Measurements from ENCODE around the gene GZMH.
"Not testable (repeated sequence)": the region's sequence is repeated elsewhere in the genome, so short reads cannot be mapped to it uniquely, and the experiment has no call there.

Gene GZMH, protein sequence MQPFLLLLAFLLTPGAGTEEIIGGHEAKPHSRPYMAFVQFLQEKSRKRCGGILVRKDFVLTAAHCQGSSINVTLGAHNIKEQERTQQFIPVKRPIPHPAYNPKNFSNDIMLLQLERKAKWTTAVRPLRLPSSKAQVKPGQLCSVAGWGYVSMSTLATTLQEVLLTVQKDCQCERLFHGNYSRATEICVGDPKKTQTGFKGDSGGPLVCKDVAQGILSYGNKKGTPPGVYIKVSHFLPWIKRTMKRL

DNA sequence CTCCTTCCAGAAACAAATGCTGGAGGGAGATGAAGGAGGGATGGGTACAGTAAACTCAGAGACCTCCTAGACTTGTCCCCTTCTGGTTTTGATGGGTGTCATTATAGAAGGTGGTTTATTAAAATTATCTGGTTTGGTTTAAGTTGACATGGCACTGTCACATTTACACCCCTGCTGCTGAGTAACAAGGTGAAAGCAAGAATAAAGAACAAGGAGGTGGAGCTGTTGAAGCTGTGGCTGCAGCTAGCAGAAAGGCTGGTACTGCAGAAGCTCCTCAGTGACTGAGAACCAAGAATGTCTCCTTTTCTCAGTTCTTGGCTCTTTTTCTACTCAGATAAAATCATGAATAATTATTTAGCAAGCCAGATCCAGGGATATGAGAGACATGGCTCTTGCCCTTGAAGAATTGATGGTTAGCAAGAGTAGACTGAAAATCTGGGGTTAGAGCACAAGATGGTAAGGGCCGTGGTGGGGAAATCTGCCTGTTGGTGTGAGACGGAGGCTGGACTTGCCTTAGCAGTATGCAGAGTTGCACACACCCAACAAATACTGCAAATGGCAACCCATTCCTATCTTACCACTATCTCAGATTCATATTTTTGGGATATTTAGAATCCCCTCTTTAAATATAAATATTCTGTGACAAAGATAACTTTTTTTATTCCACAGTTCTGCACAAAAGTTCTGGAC lies at the start of gene GZMH:
GZMH (minus strand) TSS at position 31 of the 690 bp plus-strand sequence. CDS start 72 bp downstream, outside the sequence.
- DNase-seq (ENCODE audit: low spot score) = no peak

DNA sequence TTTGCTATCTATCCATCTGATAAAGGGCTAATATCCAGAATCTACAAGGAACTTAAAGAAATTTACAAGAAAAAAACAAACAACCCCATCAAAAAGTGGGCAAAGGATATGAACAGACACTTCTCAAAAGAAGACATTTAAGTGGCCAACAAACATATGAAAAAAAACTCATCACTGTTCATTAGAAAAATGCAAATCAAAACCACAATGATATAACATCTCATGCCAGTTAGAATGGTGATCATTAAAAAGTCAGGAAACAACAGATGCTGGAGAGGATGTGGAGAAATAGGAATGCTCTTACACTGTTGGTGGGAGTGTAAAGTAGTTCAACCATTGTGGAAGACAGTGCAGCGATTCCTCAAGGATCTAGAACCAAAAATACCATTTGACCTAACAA lies 38.9 kb upstream of the GZMH start:
- DNase-seq (ENCODE audit: low spot score) = not testable (repeated sequence)

DNA sequence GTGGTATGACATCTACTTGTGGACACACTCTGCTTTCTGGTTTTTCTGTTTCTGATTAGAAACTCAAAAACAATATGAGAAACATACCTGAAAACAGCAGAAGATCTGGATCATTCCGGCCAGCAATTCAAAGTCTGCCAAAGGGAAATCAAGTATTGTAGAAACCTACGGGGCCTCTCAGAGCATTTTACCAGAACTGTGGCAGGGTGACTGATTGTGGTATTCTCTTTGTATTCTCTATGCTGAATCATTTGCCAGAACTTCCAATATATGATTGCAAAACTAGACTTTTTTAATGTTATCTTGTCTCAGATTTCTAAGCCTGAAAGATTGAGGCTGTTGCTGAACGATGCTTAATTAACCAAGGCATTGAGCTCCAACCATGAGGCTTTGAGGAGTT lies 30.4 kb upstream of the GZMH start:
- DNase-seq (ENCODE audit: low spot score) = no peak

DNA sequence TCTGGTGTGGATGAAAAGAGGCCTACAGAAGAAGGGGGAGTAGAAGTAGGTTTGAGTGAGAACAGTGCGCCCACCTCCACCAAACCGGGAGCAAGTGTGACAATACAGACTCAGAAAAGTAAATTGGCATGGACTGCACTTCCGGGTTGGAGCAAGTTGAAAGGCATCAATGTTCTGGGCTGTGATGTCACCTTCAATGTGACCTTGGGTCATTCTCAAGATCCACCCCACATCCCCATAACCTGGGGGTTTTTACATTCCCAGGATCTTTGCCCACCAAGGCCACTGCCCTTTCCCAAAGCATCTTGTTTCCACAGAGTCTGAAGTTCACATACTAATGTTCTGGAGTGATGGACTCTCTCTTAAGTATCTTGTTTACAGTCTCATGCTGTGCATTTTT lies 29.8 kb upstream of the GZMH start:
- no peak for DNase-seq (ENCODE audit: low spot score)

DNA sequence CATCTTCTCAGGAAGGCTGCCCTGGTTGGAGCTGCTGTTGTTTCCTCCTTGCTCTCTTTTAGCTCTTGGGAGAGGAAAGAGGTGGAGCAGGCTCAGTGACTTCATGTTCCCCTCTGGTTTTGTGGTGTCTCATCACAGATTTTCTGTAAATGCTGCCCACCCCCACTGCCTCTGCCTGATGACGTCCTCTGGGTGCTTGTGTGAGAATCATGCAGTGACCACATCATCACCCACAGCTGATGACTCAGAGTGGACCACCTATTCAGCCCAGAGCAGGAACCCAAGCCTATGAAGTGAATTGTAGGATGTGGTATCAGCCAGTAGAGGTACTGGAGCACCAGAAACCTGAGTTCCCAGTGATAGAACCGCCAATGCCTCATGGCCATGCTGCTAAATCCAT lies 24.7 kb upstream of the GZMH start, which contains the start of gene GZMB:
GZMB (minus strand) TSS at position 33 of the 400 bp plus-strand sequence; CDS start at position 3, 30 bp downstream.
- DNase-seq (ENCODE audit: low spot score) = no peak

DNA sequence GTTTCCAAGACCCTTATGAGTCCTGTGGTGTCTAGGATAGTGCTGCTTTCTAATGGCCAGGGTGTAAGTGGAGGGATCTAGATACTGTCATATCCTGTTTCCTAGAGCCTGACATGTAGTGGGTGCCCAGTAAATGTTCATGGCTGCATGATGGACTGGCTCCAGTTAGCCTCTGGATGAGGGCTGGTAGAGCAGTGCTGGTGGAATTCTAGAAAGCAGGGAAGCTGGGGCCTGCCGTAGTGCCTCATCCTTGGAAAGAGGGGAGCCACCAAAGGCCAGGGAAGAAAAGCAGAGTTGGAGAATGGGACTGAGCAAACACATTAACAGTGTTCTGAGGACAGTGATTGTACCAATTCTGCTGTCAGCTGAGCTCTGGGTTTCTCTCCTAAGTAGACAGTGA lies 23.9 kb upstream of the GZMH start:
- DNase-seq (ENCODE audit: low spot score) = no peak

DNA sequence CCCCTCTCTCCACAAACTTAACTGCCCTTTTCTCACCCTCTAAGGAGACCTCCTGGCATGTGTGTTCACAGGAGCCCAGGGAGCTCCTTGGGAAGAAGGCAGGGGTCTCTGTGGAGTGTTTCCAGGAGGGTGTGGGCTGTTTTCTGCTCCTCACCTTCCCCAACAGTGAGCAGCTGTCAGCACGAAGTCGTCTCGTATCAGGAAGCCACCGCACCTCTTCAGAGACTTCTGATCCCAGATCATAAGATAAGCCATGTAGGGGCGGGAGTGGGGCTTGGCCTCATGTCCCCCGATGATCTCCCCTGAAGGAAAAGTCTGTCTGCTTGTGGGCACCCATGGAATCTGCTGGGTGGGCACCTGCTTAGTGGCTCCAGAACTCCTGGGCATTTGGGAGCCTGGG lies 23.3 kb upstream of the GZMH start:
- DNase-seq (ENCODE audit: low spot score) = no peak

DNA sequence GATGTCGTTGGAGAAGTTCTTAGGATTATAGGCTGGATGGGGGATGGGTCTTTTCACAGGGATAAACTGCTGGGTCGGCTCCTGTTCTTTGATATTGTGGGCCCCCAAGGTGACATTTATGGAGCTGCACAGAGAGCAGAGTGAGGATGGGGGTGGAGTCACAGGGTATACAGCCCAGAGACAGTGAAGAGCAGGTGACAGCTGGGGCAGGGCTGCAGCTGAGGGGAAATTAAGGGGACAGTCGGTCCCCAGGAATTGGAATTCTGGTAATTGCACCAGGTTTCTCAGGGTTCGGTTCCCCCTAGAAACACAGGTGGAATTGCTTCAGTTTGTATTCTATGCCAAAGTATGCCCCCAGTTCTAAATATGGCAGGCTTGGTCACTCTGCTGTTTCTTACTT lies 22.9 kb upstream of the GZMH start:
- no peak for DNase-seq (ENCODE audit: low spot score)

DNA sequence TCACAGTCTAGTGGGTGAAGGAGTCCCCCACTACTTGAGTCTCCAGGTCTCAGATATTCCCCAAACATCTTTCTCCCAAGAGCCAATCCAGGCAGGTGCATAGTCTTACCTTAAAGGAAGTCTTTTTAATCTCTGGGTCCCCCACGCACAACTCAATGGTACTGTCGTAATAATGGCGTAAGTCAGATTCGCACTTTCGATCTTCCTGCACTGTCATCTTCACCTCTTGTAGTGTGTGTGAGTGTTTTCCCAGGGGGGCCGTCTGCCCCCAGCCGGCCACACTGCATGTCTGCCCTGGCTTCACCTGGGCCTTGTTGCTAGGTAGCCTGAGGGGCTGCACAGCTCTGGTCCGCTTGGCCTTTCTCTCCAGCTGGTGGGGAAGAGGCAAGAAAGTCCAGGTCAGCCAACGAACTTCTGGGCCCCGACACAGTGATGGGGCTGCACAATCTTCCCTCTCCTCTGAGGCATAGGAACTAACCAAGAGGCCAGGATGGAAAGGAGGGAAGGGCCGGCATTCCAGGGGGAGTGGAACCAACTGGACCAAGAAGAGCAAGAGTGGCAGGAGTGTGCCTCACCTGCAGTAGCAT lies 22.4 kb upstream of the GZMH start:
- DNase-seq (ENCODE audit: low spot score) = no peak

DNA sequence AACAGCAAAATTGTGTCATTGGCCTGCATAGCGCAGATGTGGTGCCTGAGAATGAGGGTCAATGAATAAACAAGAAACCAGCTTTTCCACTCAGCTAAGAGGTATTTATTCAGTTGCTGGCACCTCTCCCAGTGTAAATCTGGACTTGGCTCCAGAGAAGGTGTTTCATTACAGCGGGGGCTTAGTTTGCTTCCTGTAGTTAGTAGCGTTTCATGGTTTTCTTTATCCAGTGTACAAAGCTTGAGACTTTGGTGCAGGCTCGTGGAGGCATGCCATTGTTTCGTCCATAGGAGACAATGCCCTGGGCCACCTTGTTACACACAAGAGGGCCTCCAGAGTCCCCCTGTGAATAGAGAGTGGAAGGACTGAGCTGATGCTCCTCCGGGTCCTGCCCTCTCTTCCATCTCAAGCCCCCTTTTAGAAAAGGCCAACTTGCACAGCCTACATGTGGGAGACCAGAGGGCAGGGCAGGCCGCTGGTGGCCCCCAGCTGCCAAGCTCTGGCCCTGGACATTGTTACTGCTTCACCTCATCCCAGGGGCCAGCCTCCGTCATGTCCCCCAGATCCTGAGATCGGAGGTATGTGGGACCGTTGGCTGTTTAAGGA lies 21.5 kb upstream of the GZMH start:
- DNase-seq (ENCODE audit: low spot score) = no peak

DNA sequence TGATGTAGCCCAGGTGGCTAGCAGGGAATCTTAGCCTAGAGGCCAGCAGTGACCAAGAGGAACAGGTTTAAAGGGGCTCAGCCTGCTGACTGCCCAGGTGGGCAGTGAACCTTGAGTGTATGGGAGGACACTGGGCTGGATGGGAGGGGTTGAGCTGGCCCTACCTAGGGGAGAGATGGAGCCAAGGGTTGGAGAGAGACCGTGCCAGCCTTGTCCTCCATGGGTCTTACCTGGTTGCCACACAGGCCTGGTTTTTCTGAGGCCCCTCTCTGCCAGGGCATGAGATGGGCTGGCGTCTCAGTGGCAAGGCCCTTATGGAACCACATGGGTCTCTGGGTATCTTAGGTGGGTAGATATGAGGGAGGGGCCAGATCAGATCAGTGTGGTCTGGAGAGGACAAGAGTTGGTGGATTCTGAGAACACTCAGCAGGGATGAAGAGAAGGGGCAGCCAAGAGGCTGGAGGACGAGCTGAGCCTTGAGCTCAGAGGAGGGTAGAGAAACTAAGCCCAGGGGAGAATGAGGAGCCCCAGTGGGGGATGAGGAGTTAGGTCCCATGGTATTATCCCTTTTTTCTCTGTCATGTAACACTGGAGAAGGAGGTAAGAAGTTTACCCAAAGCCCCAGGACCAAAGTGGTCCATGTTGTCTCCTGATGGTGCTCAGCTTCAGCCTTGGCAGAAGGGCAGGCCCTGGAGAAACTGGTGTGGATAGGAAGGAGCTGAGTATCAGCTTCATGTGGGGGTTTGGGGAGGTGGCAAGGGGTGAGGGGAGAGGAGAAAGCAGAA lies 20.8 kb upstream of the GZMH start:
- DNase-seq (ENCODE audit: low spot score) = no peak

DNA sequence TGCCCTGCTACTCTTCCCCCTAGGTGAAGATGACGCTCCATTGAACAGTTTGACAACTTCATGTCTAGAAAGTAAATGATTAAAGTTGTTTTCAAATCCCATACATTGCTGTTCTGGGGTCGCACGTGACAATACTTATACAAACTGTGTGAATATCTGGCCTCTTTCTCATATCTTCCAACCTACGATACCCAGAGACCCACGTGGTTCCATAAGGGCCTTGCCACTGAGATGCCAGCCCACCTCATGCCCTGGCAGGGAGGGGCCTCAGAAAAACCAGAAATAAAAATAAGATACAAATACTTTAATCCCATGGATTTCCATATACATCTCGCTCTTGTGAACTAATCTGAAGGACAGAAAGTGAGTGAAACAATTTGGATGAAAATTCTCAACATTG lies 20.0 kb upstream of the GZMH start:
- no peak for DNase-seq (ENCODE audit: low spot score)

DNA sequence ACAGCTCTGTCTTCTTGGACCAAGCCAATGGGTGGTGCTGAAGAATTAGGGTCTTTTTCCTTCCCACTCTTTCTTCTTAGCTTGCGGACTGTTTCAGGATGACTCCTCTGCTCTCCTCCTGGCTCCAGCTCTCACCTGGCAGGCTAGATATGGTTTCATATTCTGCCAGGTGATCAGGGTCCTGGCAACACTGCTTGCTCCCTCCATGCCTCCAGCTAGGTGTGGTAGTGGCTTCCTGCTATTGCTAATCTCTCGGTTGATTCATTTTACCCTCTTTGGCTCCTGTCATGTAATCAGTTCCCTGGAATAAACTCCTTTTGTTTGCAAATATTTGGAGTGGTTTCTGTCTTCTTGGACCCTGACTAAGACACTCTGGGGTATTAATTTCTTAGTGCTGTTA lies 4.3 kb upstream of the GZMH start:
- DNase-seq (ENCODE audit: low spot score) = no peak

DNA sequence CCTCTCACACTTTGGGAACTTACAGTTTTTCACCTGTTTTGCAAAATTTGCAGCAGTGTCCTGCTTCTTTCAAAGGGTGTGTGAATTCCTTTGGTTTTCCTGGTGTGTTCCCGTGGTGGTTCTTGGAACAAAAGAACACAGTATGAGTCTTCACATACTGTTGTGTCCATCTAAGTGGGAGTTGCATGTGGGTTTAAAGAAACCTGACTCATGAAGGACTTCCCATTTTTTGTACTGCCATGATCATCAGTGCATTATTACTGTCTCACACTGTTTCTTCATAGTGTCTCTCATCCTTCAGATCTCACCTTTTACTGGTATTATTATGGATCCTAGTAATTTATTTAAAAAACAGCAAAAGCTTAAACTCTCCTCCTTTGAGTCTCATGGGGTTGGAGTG lies 3.8 kb upstream of the GZMH start:
- DNase-seq (ENCODE audit: low spot score) = no peak

DNA sequence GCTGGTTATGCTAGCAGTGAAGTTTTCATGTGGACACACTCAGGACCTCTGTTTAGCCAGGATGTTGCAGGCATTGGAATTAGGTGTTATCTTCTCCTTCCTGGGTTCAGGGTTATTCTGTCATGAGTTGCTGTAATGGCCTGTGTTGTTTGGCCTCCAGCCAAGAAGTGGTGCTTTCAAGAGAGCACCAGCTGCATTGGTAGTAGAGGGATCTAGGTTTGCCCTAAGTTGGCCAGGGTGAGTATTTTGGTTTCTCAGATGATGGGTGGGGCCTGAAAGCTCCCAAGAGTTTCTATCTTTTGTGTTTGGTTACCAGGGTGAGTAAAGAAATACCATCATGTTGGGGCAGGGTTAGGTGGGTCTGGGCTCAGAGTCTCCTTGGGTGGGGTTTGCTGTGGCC lies 2.7 kb upstream of the GZMH start:
- no peak for DNase-seq (ENCODE audit: low spot score)

DNA sequence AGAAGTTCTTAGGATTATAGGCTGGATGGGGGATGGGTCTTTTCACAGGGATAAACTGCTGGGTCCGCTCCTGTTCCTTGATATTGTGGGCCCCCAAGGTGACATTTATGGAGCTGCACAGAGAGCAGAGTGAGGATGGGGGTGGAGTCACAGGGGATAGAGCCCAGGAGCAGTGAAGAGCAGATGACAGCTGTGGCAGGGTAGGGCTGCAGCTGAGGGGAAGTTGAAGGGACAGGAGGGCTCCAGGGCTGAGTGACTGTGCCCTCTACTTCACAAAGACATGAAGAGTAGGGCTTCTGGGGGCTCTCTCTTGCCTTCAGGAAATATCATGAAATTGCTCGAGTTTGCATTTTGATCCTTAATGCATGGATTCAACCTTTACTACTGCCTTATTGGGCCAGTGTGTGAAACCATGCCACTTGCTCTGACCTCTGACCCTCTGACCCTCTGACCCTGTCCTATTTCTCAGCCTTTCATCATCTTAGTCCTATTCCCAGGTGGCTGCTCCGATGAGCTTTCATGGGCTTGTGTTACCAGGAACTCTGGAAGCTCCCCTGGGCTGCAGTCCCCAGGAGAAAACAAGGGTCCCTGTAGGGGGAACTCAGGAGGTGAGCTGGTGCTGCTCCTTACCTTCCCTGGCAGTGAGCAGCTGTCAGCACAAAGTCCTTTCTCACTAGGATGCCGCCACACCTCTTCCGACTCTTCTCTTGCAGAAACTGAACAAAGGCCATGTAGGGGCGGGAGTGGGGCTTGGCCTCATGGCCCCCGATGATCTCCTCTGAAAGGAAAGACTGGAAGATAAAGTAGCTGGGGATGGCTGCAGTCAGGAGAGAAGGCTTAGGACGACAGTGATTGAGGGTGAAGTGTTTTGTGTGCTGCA lies 1.6 kb downstream of the GZMH start:
- DNase-seq (ENCODE audit: low spot score) = no peak

DNA sequence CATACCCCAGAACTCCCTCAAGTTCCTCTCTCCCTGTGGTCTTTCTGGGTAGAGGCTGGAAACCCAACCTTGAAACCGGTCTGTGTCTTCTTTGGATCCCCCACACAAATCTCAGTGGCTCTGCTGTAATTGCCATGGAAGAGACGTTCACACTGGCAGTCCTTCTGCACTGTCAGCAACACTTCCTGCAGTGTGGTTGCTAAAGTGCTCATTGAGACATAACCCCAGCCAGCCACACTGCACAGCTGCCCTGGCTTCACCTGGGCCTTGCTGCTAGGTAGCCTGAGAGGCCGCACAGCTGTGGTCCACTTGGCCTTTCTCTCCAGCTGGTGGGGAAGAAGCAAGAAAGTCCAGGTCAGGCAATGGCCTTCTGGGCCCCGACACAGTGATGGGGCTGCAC lies 2.4 kb downstream of the GZMH start:
- no peak for DNase-seq (ENCODE audit: low spot score)

DNA sequence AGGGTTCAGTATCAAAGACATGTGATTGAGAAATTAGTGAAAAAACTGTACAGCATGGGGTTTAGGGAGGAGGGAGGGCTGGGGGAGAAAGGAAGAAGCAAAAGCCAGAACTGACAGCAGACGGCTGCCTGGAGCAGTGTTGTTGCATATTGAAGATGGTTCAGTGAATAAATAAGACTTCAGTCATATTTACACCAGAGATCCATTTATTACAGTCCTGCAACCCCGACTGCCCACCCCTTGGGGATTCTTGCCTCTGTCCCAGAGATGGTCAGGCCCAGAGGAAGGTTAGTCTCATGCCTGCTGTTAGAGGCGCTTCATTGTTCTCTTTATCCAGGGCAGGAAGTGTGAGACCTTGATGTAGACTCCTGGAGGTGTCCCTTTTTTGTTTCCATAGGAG lies 3.2 kb downstream of the GZMH start:
- no peak for DNase-seq (ENCODE audit: low spot score)

DNA sequence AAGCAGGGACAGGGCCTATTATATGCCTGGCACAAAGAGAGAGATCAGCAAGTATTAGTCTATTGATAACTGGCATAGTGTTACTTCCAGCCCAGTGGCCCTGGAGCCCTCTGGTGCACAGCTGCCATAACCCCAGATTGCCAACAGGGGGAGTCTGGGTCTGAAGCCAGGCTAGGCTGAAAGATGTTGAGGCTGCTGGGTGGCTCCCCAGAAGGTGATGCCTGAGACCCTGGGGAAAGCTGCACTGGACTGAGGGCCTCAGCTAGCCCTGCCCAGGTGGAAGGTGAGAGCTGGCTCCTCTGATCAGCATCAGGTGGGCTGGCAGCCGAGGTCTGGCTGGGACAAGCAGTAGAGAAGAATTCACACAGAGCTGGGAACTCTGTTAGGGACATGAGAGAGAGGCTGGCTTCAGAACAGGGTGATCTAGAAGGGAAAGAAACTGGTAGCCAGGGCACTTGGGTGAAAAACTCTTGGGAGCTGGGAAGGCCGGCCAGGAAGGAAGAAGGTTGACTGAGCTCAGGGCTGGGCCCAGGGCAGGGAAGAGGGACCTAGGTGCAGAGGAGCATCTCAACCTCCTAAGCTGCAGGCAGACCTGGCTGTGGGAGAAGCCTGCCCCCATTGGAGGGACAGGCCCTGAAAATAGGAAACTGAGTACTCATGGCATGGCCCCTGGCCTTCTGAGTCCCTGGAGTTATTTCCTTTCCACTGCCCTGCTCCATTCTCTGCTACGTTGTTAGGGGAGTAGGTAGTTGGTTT lies 3.9 kb downstream of the GZMH start:
- no peak for DNase-seq (ENCODE audit: low spot score)

DNA sequence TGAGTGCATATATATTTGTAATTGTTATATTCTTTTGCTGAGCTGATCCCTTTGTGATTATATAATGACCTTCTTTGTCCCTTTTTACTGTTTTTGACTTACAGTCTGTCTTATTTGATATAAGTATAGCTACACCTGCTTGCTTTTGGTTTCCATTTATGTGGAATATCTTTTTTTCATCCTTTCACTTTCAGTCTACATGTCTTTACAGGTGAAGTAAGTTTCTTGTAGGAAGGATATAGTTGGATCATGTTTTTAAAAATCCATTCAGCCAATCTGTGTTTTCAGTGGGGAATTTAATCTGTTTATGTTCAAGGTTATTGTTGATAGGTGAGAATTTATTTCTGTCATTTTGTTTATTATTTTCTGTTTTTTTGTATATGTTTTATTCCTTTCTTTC lies 12.1 kb downstream of the GZMH start:
- DNase-seq (ENCODE audit: low spot score) = no peak

Data from pons (tissue), 1 donor.